HEK293 (cell line): ENCODE data around the gene CALHM1.

Source experiments
- CTCF ChIA-PET: fragments of 350-600 bp; formaldehyde crosslinking; extraction: SDS; loops from one replicate; lab custom pipeline; 2021; ENCODE audit warnings: antibody characterized with exemption; lab: Yijun Ruan, JAX
- POLR2A ChIA-PET: fragments of 300-600 bp; formaldehyde crosslinking; extraction: SDS; loops from one replicate; lab custom pipeline; 2020; ENCODE audit warnings: antibody characterized with exemption, inconsistent platforms; lab: Yijun Ruan, JAX
- H3K27ac ChIP-seq: fragments of 200-500 bp; sonication (Bioruptor generic); 2 replicates; pipeline ENCODE4 v1.5.1; 2014; ENCODE audit warnings: low read depth, low read length, control low read depth, inconsistent platforms; ENCODE audit errors: extremely low read depth
- H3K36me3 ChIP-seq, 2 experiments: fragments of 200-500 bp in 1 of 2; sonication (Bioruptor generic) in 1 of 2; 1 replicate in 1 of 2; 2 replicates in 1 of 2; pipeline ENCODE4 v1.5.1; 2014 to 2017; ENCODE audit warnings: inconsistent platforms in 2 of 2, low read length in 2 of 2; ENCODE audit not compliant: control insufficient read depth in 2 of 2, insufficient read depth in 1 of 2
- H3K4me1 ChIP-seq: fragments of 200-500 bp; sonication (Bioruptor generic); 2 replicates; pipeline ENCODE4 v1.5.1; 2014; ENCODE audit warnings: mild to moderate bottlenecking, low read length, inconsistent platforms; ENCODE audit not compliant: control insufficient read depth, insufficient read depth
- H3K4me3 ChIP-seq: 2 replicates; pipeline ENCODE4 v1.5.1; 2011; ENCODE audit warnings: low read depth, mild to moderate bottlenecking, control low read depth, low read length, moderate library complexity
- H3K9me3 ChIP-seq: fragments of 200-500 bp; sonication (Bioruptor generic); 2 replicates; pipeline ENCODE4 v1.5.1; 2014; ENCODE audit warnings: low read depth, low read length, inconsistent platforms; ENCODE audit not compliant: control insufficient read depth, insufficient read depth
- BCL11A ChIP-seq: fragments of 450-650 bp; formaldehyde crosslinking; IDR thresholded peaks from 2 replicates; pipeline ENCODE4 v1.5.1; 2016; ENCODE audit warnings: low read depth, missing biosample characterization, missing genetic modification characterization
- GLIS2 ChIP-seq: fragments of 450-650 bp; formaldehyde crosslinking; IDR thresholded peaks from 2 replicates; pipeline ENCODE4 v1.5.1; 2016; ENCODE audit warnings: missing biosample characterization, missing genetic modification characterization
- KLF8 ChIP-seq: fragments of 450-650 bp; formaldehyde crosslinking; IDR thresholded peaks from 2 replicates; pipeline ENCODE4 v1.5.1; 2016; ENCODE audit warnings: missing biosample characterization, missing genetic modification characterization
- MEIS1 ChIP-seq: sonication (generic); formaldehyde crosslinking; IDR thresholded peaks from 2 replicates; pipeline ENCODE4 v1.8.1; 2022; ENCODE audit warnings: missing genetic modification reagents, mild to moderate bottlenecking, borderline replicate concordance
- SP3 ChIP-seq: fragments of 450-650 bp; formaldehyde crosslinking; IDR thresholded peaks from 2 replicates; pipeline ENCODE4 v1.5.1; 2016; ENCODE audit warnings: missing biosample characterization, missing genetic modification characterization
- YY1 ChIP-seq: fragments of 450-650 bp; formaldehyde crosslinking; IDR thresholded peaks from 2 replicates; pipeline ENCODE4 v1.5.1; 2018; ENCODE audit warnings: missing biosample characterization, missing genetic modification characterization
- YY2 ChIP-seq: fragments of 450-650 bp; formaldehyde crosslinking; IDR thresholded peaks from 2 replicates; pipeline ENCODE4 v1.5.1; 2016; ENCODE audit warnings: missing biosample characterization, missing genetic modification characterization
- ZBTB20 ChIP-seq: fragments of 450-650 bp; formaldehyde crosslinking; IDR thresholded peaks from 2 replicates; pipeline ENCODE4 v1.5.1; 2016; ENCODE audit warnings: missing biosample characterization, missing genetic modification characterization
- ZFP69B ChIP-seq: fragments of 450-650 bp; formaldehyde crosslinking; IDR thresholded peaks from 2 replicates; pipeline ENCODE4 v1.5.1; 2016; ENCODE audit warnings: missing biosample characterization, missing genetic modification characterization
- ZNF155 ChIP-seq: fragments of 450-650 bp; formaldehyde crosslinking; IDR thresholded peaks from 2 replicates; pipeline ENCODE4 v1.5.1; 2016; ENCODE audit warnings: missing biosample characterization, missing genetic modification characterization
- ZNF184 ChIP-seq: fragments of 450-650 bp; IDR thresholded peaks from 2 replicates; pipeline ENCODE4 v1.5.1; 2018; ENCODE audit warnings: missing biosample characterization, mild to moderate bottlenecking, missing genetic modification characterization
- ZNF239 ChIP-seq: fragments of 450-650 bp; formaldehyde crosslinking; IDR thresholded peaks from 2 replicates; pipeline ENCODE4 v1.5.1; 2016; ENCODE audit warnings: missing biosample characterization, missing genetic modification characterization
- ZNF335 ChIP-seq: fragments of 450-650 bp; formaldehyde crosslinking; conservative IDR thresholded peaks from 2 replicates; pipeline ENCODE4 v1.5.1; 2016; ENCODE audit warnings: missing biosample characterization, missing genetic modification characterization
- ZNF404 ChIP-seq: fragments of 450-650 bp; formaldehyde crosslinking; IDR thresholded peaks from 2 replicates; pipeline ENCODE4 v1.5.1; 2017; ENCODE audit warnings: missing biosample characterization, missing genetic modification characterization
- ZNF558 ChIP-seq: fragments of 450-650 bp; formaldehyde crosslinking; IDR thresholded peaks from 2 replicates; pipeline ENCODE4 v1.5.1; 2016; ENCODE audit warnings: missing biosample characterization, missing genetic modification characterization
- ZNF600 ChIP-seq: fragments of 450-650 bp; formaldehyde crosslinking; IDR thresholded peaks from 2 replicates; pipeline ENCODE4 v1.5.1; 2016; ENCODE audit warnings: missing biosample characterization, missing genetic modification characterization
- ZNF624 ChIP-seq: fragments of 450-650 bp; formaldehyde crosslinking; IDR thresholded peaks from 2 replicates; pipeline ENCODE4 v1.5.1; 2017; ENCODE audit warnings: missing biosample characterization, missing genetic modification characterization
- ZNF664 ChIP-seq: fragments of 450-650 bp; formaldehyde crosslinking; IDR thresholded peaks from 2 replicates; pipeline ENCODE4 v1.5.1; 2016; ENCODE audit warnings: missing biosample characterization, missing genetic modification characterization
- ZNF76 ChIP-seq: fragments of 450-650 bp; formaldehyde crosslinking; IDR thresholded peaks from 2 replicates; pipeline ENCODE4; 2016; ENCODE audit warnings: low read depth, missing biosample characterization, missing genetic modification characterization, borderline replicate concordance
- ZNF830 ChIP-seq: fragments of 450-650 bp; IDR thresholded peaks from 2 replicates; pipeline ENCODE4 v1.5.0; 2018; ENCODE audit warnings: missing biosample characterization, missing genetic modification characterization, low read depth, mild to moderate bottlenecking, moderate library complexity
- ZNF837 ChIP-seq: fragments of 450-650 bp; formaldehyde crosslinking; IDR thresholded peaks from 2 replicates; pipeline ENCODE4 v1.5.1; 2016; ENCODE audit warnings: missing biosample characterization, missing genetic modification characterization
- ZXDB ChIP-seq: fragments of 450-650 bp; formaldehyde crosslinking; IDR thresholded peaks from 2 replicates; pipeline ENCODE4 v1.5.1; 2016; ENCODE audit warnings: missing biosample characterization, missing genetic modification characterization
- TF ChIP-seq, protein P1 (sequence below): fragments of 450-650 bp; IDR thresholded peaks from 2 replicates; pipeline ENCODE4 v1.5.1; 2018; ENCODE audit warnings: missing biosample characterization, mild to moderate bottlenecking, missing genetic modification characterization
- TF ChIP-seq, protein P2 (sequence below): fragments of 450-650 bp; formaldehyde crosslinking; IDR thresholded peaks from 2 replicates; pipeline ENCODE4 v1.5.1; 2016; ENCODE audit warnings: missing biosample characterization, missing genetic modification characterization
- TF ChIP-seq, protein P3 (sequence below): fragments of 450-650 bp; formaldehyde crosslinking; IDR thresholded peaks from 2 replicates; pipeline ENCODE4 v1.5.1; 2016; ENCODE audit warnings: missing biosample characterization, missing genetic modification characterization

CALHM1 gene

DNA sequence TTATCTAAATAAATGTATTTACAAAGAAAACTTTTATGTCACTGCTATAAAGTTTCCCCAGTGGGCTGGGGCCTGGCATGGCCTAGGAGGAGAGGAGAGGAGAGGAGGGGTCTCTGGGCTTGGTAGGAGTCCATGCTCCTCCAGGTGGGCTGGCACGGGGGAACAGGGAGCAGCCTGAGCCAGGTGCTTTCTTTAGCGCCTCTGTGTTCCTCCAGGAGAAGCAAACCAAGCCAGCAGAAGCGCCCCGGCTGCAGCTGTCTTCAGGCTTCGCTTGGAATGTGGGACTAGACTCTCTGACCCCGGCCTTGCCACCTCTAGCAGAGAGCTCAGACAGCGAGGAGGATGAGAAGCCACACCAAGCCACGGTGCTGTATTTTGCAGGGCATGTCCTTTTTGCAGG lies 17.1 kb downstream of the CALHM1 start (continued):
- TF ChIP-seq ZNF404 (no peak), SP3 (tag by site-specific recombination) (no peak), YY1 (no peak), ZNF600 (tag by site-specific recombination) (no peak), ZNF239 (tag by site-specific recombination) (no peak), ZBTB20 (tag by site-specific recombination) (no peak)

DNA sequence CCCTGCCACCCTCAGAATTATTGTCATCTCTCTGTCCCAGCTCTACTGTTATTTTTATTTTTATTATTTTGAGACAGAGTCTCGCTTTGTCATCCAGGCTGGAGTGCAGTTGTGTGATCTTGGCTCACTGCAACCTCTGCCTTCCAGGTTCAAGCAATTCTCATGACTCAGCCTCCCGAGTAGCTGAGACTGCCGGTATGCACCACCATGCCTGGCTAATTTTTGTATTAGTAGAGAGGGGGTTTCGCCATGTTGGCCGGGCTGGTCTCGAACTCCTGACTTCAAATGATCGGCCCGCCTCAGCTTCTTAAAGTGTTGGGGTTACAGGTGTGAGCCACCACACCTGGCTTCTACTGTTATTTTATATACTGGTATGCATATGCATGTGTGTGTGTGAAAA lies 17.5 kb downstream of the CALHM1 start:
- ChIA-PET CTCF (interaction anchor here (1.0 kb wide), 1 partner anchor 25 kb away, joined by 4 read pairs; no protein-coding TSS in a partner anchor), POLR2A (no interaction called here)
- no peak for TF ChIP-seq GLIS2 (tag by site-specific recombination)
- TF ChIP-seq KLF8 (tag by site-specific recombination), result no peak
- TF ChIP-seq ZNF664, result no peak
- no peak for TF ChIP-seq MEIS1
- TF ChIP-seq ZXDB (tag by site-specific recombination), result no peak
- no peak for TF ChIP-seq ZFP69B (tag by site-specific recombination)
- TF ChIP-seq, protein P1, sequence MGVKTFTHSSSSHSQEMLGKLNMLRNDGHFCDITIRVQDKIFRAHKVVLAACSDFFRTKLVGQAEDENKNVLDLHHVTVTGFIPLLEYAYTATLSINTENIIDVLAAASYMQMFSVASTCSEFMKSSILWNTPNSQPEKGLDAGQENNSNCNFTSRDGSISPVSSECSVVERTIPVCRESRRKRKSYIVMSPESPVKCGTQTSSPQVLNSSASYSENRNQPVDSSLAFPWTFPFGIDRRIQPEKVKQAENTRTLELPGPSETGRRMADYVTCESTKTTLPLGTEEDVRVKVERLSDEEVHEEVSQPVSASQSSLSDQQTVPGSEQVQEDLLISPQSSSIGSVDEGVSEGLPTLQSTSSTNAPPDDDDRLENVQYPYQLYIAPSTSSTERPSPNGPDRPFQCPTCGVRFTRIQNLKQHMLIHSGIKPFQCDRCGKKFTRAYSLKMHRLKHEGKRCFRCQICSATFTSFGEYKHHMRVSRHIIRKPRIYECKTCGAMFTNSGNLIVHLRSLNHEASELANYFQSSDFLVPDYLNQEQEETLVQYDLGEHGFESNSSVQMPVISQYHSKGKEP (tag by site-specific recombination), result no peak
- TF ChIP-seq YY2 (tag by site-specific recombination), result no peak
- no peak for TF ChIP-seq ZNF624 (tag by site-specific recombination)
- no peak for TF ChIP-seq ZNF335 (tag by site-specific recombination)
- TF ChIP-seq ZNF155 (tag by site-specific recombination), result no peak
- TF ChIP-seq ZNF184, result no peak
- TF ChIP-seq, protein P2, sequence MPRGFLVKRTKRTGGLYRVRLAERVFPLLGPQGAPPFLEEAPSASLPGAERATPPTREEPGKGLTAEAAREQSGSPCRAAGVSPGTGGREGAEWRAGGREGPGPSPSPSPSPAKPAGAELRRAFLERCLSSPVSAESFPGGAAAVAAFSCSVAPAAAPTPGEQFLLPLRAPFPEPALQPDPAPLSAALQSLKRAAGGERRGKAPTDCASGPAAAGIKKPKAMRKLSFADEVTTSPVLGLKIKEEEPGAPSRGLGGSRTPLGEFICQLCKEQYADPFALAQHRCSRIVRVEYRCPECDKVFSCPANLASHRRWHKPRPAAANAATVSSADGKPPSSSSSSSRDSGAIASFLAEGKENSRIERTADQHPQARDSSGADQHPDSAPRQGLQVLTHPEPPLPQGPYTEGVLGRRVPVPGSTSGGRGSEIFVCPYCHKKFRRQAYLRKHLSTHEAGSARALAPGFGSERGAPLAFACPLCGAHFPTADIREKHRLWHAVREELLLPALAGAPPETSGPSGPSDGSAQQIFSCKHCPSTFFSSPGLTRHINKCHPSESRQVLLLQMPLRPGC (tag by site-specific recombination), result no peak
- no peak for TF ChIP-seq ZNF837 (tag by site-specific recombination)
- TF ChIP-seq, protein P3, sequence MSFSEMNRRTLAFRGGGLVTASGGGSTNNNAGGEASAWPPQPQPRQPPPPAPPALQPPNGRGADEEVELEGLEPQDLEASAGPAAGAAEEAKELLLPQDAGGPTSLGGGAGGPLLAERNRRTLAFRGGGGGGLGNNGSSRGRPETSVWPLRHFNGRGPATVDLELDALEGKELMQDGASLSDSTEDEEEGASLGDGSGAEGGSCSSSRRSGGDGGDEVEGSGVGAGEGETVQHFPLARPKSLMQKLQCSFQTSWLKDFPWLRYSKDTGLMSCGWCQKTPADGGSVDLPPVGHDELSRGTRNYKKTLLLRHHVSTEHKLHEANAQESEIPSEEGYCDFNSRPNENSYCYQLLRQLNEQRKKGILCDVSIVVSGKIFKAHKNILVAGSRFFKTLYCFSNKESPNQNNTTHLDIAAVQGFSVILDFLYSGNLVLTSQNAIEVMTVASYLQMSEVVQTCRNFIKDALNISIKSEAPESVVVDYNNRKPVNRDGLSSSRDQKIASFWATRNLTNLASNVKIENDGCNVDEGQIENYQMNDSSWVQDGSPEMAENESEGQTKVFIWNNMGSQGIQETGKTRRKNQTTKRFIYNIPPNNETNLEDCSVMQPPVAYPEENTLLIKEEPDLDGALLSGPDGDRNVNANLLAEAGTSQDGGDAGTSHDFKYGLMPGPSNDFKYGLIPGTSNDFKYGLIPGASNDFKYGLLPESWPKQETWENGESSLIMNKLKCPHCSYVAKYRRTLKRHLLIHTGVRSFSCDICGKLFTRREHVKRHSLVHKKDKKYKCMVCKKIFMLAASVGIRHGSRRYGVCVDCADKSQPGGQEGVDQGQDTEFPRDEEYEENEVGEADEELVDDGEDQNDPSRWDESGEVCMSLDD (tag by site-specific recombination), result no peak
- no peak for TF ChIP-seq ZNF830 (tag by site-specific recombination)
- no peak for TF ChIP-seq BCL11A
- TF ChIP-seq ZNF76, result no peak
- TF ChIP-seq ZNF558, result no peak
- Histone ChIP-seq H3K4me1 (no peaks in the 10 kb centered on the region), H3K9me3 (no peaks in the 10 kb centered on the region), H3K27ac (no peak overlapping the region), H3K36me3 (peaks cover 31 to 94% of the 10 kb centered on the region in 2 experiments; a peak in 2 of 3 replicates), H3K4me3 (no peak overlapping the region)
